Osteoblast (primary cell): ENCODE data around the gene CCIN. TPM values are rescaled to one million over a fixed set of nuclear protein-coding genes. Genes with fewer than 3 reads are reported as not detected.
A peak's percentile ranks its signal among the peaks of the same experiment; 100 is the strongest.

Experiments
- DNase-seq: peaks from one replicate; pipeline ENCODE4 v3.0.0; 2011; ENCODE audit warnings: low spot score, mixed read lengths; ENCODE audit not compliant: insufficient read length; ENCODE audit errors: missing footprints
- H2AFZ ChIP-seq: 2 replicates; pipeline ENCODE4 v1.6.0; 2011; ENCODE audit warnings: mild to moderate bottlenecking, low read length
- H3K27ac ChIP-seq: 2 replicates; pipeline ENCODE4 v1.5.1; 2011; ENCODE audit warnings: mild to moderate bottlenecking, low read depth, low read length, moderate library complexity
- H3K27me3 ChIP-seq: 2 replicates; pipeline ENCODE4 v1.6.0; 2012; ENCODE audit warnings: mild to moderate bottlenecking, control low read depth, inconsistent platforms, low read length, moderate library complexity; ENCODE audit not compliant: insufficient read depth
- H3K36me3 ChIP-seq: 2 replicates; pipeline ENCODE4 v1.5.1; 2011; ENCODE audit warnings: mild to moderate bottlenecking, low read length, control low read depth, moderate library complexity; ENCODE audit not compliant: insufficient read depth
- H3K4me1 ChIP-seq: 2 replicates; pipeline ENCODE4 v1.5.1; 2011; ENCODE audit warnings: mild to moderate bottlenecking, low read length, control low read depth, moderate library complexity; ENCODE audit not compliant: insufficient read depth
- H3K4me2 ChIP-seq: 2 replicates; pipeline ENCODE4 v1.6.0; 2011; ENCODE audit warnings: mild to moderate bottlenecking, low read length; ENCODE audit not compliant: insufficient read depth
- H3K4me3 ChIP-seq: fragments of 200-600 bp; sonication (generic); 3 replicates; pipeline ENCODE4 v1.5.1; 2012; ENCODE audit warnings: mild to moderate bottlenecking, low read length, inconsistent platforms; ENCODE audit not compliant: insufficient read depth
- H3K79me2 ChIP-seq: 2 replicates; pipeline ENCODE4 v1.6.0; 2012; ENCODE audit warnings: mild to moderate bottlenecking, low read length, control low read depth, inconsistent platforms; ENCODE audit not compliant: insufficient read depth
- H3K9me3 ChIP-seq: 2 replicates; pipeline ENCODE4 v1.5.1; 2011; ENCODE audit warnings: low read depth, low read length, control low read depth
- H4K20me1 ChIP-seq: 2 replicates; pipeline ENCODE4 v1.6.0; 2012; ENCODE audit warnings: mild to moderate bottlenecking, low read length, control low read depth; ENCODE audit not compliant: insufficient read depth
- total RNA-seq: library from RNA; depleted of rRNA; stranded (reverse); fragments of >200 nt; gene quantifications from 2 replicates; pipeline ENCODE4 v1.2.3, GENCODE V29; 2012
- TF ChIP-seq, protein P1 (sequence below): IDR thresholded peaks from 2 replicates; pipeline ENCODE4 v1.5.1; 2011; ENCODE audit warnings: mild to moderate bottlenecking, low read depth, low read length, moderate library complexity; ENCODE audit errors: extremely low read depth

Gene CCIN
- total RNA-seq, 1 donor: 2.2 TPM

DNA sequence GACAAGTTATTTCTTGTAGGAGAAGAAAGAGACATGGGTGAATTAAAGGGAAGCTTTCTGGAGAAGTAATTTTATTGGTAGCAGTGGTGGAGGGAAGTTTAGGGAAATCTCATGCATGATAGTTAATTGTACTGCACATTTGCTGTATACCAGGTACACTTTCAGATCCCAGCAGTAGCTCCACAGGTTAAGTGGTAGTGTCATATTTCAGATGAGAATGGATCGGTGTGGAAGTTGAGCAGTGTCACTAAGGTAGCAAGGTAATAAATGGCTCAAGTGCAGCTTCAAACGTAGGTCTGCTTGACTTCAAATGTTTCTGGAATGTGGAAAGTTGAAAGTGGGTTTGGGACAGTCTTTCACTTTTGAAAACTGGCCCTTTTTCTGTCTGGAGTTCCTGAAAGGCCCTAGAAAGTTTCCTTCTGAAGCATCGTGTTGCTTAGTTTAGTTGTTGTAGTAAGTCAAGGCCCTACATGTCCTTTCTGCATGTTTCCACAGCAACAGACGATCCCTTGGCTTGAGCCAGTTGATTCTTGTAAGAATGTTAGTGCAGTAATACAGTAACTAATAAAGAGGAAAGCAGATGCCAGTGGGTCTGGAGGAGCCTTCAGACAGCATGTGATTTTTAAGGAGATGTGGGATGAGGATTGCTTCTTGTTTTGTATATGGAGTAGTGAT is 25.3 kb downstream of the CCIN start:
- Histone ChIP-seq H3K4me3 (peak overlapping the region; percentile 28), H3K36me3 (peaks cover 29% of the 10 kb centered on the region), H3K27me3 (no peaks in the 10 kb centered on the region), H4K20me1 (peaks cover 51% of the 10 kb centered on the region), H2AFZ (no peak overlapping the region), H3K9me3 (no peaks in the 10 kb centered on the region), H3K27ac (peak overlapping the region; percentile 24), H3K79me2 (peaks cover 86% of the 10 kb centered on the region), H3K4me2 (peak overlapping the region; percentile 44), H3K4me1 (peaks cover 33% of the 10 kb centered on the region)
- DNase-seq: peak; percentile 50
- TF ChIP-seq, protein P1, sequence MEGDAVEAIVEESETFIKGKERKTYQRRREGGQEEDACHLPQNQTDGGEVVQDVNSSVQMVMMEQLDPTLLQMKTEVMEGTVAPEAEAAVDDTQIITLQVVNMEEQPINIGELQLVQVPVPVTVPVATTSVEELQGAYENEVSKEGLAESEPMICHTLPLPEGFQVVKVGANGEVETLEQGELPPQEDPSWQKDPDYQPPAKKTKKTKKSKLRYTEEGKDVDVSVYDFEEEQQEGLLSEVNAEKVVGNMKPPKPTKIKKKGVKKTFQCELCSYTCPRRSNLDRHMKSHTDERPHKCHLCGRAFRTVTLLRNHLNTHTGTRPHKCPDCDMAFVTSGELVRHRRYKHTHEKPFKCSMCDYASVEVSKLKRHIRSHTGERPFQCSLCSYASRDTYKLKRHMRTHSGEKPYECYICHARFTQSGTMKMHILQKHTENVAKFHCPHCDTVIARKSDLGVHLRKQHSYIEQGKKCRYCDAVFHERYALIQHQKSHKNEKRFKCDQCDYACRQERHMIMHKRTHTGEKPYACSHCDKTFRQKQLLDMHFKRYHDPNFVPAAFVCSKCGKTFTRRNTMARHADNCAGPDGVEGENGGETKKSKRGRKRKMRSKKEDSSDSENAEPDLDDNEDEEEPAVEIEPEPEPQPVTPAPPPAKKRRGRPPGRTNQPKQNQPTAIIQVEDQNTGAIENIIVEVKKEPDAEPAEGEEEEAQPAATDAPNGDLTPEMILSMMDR: no peak

DNA sequence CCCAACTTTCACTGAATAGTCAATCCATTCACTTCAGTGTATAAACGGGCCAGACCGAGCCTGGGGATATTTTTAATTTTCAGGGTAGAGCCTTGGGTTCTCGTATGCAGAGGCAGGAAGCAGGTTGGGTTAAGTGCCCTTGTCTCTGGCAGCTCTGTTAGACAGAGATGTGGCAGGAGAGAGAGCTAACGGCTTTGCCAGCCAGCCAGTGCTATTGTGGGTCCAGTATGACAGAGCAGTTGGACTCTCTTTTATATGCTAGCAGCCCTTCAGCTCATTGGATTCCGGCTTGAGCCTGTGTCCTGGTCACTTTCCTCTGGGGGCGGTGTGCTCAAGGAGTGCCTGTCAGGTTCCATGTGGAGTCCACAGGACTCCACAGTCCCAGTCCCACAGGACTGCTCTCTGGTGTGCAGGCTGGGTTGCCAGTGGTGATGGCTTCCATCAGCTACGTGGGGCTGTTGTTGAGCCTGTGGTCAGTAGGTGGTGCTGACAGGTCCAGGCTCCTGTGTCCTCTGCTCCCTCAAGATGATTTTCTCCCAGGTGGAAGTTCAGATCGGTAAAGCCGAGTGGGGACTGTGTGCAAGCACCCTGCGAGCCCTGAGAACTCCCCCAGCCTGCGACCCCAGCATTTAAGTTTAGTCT is 35.8 kb downstream of the CCIN start:
- TF ChIP-seq, protein P1: peak; percentile 25
- Histone ChIP-seq H3K79me2 (peaks cover 76% of the 10 kb centered on the region), H4K20me1 (peaks cover 33% of the 10 kb centered on the region), H3K9me3 (no peaks in the 10 kb centered on the region), H3K36me3 (peaks cover 78% of the 10 kb centered on the region), H3K4me2 (no peak overlapping the region), H3K27ac (peak overlapping the region; percentile 1), H3K4me3 (no peak overlapping the region), H3K4me1 (peaks cover 33% of the 10 kb centered on the region), H3K27me3 (no peaks in the 10 kb centered on the region), H2AFZ (no peak overlapping the region)
- DNase-seq: peak; percentile 4

DNA sequence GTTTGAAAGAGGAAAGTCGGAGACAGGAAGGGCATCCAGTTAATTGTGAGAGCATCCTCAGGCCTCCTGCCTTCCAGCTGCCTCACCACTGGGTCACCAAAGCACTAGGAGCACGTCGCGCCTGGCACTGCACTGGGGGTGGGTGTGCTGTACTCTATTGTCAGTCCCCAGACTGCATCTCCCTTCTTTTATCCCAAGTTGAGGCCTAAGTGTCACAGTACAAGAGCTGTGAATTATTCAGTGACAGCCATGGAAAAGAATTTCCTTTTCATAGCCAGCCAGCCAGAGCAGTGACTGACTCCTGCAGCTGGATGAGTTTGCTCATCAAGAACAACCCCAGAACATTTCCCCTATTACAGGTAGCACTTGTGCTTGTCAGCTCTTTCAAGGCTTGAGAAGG is 37.8 kb downstream of the CCIN start:
- no peaks in the 10 kb centered on the region for H3K27me3 ChIP-seq
- H3K9me3 ChIP-seq: no peaks in the 10 kb centered on the region
- TF ChIP-seq, protein P1: no peak
- no peak overlapping the region for H2AFZ ChIP-seq
- peak; percentile 62 for DNase-seq
- H3K36me3 ChIP-seq: peaks cover 78% of the 10 kb centered on the region
- peak overlapping the region; percentile 60 for H3K27ac ChIP-seq
- H3K4me3 ChIP-seq: peak overlapping the region; percentile 0
- peak overlapping the region; percentile 34 for H3K4me2 ChIP-seq
- peaks cover 48% of the 10 kb centered on the region for H4K20me1 ChIP-seq
- H3K4me1 ChIP-seq: peaks cover 37% of the 10 kb centered on the region
- H3K79me2 ChIP-seq: peaks cover 76% of the 10 kb centered on the region

DNA sequence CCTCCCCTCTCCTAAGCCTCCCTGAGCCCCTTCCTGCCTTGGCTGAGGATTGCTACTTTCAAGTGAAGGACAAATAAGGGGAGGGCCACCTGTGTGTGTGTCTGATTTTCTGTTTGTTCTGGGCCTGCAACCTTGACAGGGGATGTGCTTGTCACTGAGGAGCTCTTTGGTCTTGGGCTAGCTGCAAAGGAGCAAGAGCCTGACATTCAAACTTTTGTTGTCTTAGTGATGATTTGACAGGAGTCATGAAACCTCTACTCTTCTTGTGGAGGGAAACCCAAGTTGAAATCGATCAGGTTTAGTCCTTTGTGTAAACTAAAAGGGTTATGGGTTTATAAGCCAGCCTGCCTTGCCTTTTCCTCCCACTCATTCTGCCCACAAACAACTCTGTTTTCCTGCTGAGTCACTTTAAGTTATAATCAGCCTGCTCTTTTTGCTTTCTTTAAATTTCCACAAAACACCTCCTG is 38.4 kb downstream of the CCIN start:
- H3K79me2 ChIP-seq: peaks cover 76% of the 10 kb centered on the region
- H3K27me3 ChIP-seq: no peaks in the 10 kb centered on the region
- peaks cover 78% of the 10 kb centered on the region for H3K36me3 ChIP-seq
- peak; percentile 66 for DNase-seq
- H3K4me2 ChIP-seq: peak overlapping the region; percentile 34
- peak overlapping the region; percentile 0 for H3K4me3 ChIP-seq
- peaks cover 53% of the 10 kb centered on the region for H4K20me1 ChIP-seq
- H3K27ac ChIP-seq: peak overlapping the region; percentile 60
- TF ChIP-seq, protein P1: no peak
- no peaks in the 10 kb centered on the region for H3K9me3 ChIP-seq
- peaks cover 37% of the 10 kb centered on the region for H3K4me1 ChIP-seq
- no peak overlapping the region for H2AFZ ChIP-seq
